HepG2 (cell line): ENCODE data around the gene TKFC. TPM values are rescaled to one million over a fixed set of nuclear protein-coding genes. Genes with fewer than 3 reads are reported as not detected.

ENCODE experiments used
- CEBPZ ChIP-seq: IDR thresholded peaks from 2 replicates; pipeline ENCODE4 v1.6.1; 2012; ENCODE audit warnings: low read length, improper control_type of control experiment
- HINFP ChIP-seq: sonication (generic); formaldehyde crosslinking; IDR thresholded peaks from 2 replicates; pipeline ENCODE4 v1.4.0; 2020; ENCODE audit warnings: low read depth, mild to moderate bottlenecking, missing genetic modification reagents
- KDM4B ChIP-seq: sonication (generic); formaldehyde crosslinking; IDR thresholded peaks from 2 replicates; pipeline ENCODE4 v1.4.0; 2020; ENCODE audit warnings: missing genetic modification reagents
- RAD21 ChIP-seq: fragments of 450-650 bp; formaldehyde crosslinking; IDR thresholded peaks from 2 replicates; pipeline ENCODE4 v1.5.0; 2020; ENCODE audit warnings: mild to moderate bottlenecking
- TFDP1 ChIP-seq: IDR thresholded peaks from 2 replicates; pipeline ENCODE4 v1.6.1; 2016; ENCODE audit warnings: missing compliant biosample characterization, missing genetic modification reagents, borderline replicate concordance
- ZNF281 ChIP-seq: sonication (generic); formaldehyde crosslinking; IDR thresholded peaks from 2 replicates; pipeline ENCODE4 v1.4.0; 2020; ENCODE audit warnings: missing genetic modification reagents, borderline replicate concordance
- ZNF574 ChIP-seq: sonication (generic); formaldehyde crosslinking; IDR thresholded peaks from 2 replicates; pipeline ENCODE4 v1.4.0; 2020; ENCODE audit warnings: missing genetic modification reagents
- polyA plus RNA-seq, 8 experiments: library from polyadenylated mRNA; depleted of rRNA in 3 of 8; stranded (reverse) in 7 of 8; unstranded in 1 of 8; fragments of >200 nt; fragmentation: Illumina TruSeq in 4 of 8; extraction: Trizol in 4 of 8; gene quantifications; 2 replicates each; pipeline versions ENCODE4 v1.2.1 to v1.2.3, GENCODE V29; 2011 to 2016; ENCODE audit warnings: low read depth in 4 of 8, missing spikeins in 1 of 8, mixed read lengths in 1 of 8; ENCODE audit not compliant: insufficient read depth in 1 of 8
- total RNA-seq, 5 experiments: library from RNA; depleted of rRNA; stranded (reverse); fragments of >200 nt; fragmentation: Illumina TruSeq; extraction: Trizol; gene quantifications; 2 replicates each; pipeline ENCODE4 v1.2.3, GENCODE V29; 2016; ENCODE audit warnings: low read depth in 1 of 5

TKFC gene
- total and polyA plus RNA-seq, 2 of the 13 experiments (the other 11 are each of a cell fraction or from before 2014, with no cell fraction given), result 147 to 197 TPM

GRCh38 chr11:61357233-61357893, 24.3 kb downstream of the TKFC start (continued):
- TF ChIP-seq KDM4B (CRISPR knock-in tag) (no peak), RAD21 (no peak), ZNF281 (CRISPR knock-in tag) (no peak), ZNF574 (CRISPR knock-in tag) (no peak), HINFP (CRISPR knock-in tag) (no peak), TFDP1 (CRISPR knock-in tag) (no peak), CEBPZ (no peak)
